Mammary epithelial cell (primary cell): ENCODE measurements around the gene PLEKHG7.
"Not testable (repeated sequence)": the region's sequence is repeated elsewhere in the genome, so short reads cannot be mapped to it uniquely, and the experiment has no call there.

Experiments used
- CTCF ChIP-seq, 2 donors: IDR thresholded peaks in 1 of 2; conservative IDR thresholded peaks in 1 of 2; 2 replicates each; pipeline ENCODE4 v1.5.1; 2011 to 2012; ENCODE audit warnings: inconsistent platforms in 2 of 2, low read length in 2 of 2, mild to moderate bottlenecking in 2 of 2, control low read depth in 1 of 2, low read depth in 1 of 2; ENCODE audit not compliant: insufficient read depth in 1 of 2; ENCODE audit errors: extremely low read depth in 1 of 2
- EZH2 ChIP-seq: IDR thresholded peaks from 2 replicates; pipeline ENCODE4 v1.6.1; 2012; ENCODE audit warnings: low read length, inconsistent platforms, borderline replicate concordance

- TF ChIP-seq CTCF (conservative IDR thresholded peaks at IDR 0.05 in 1 of 2, IDR thresholded peaks at IDR 0.05 in 1 of 2; ENCODE audit: extremely low read depth in 1 of 2, insufficient read depth in 1 of 2, low read depth in 1 of 2, low read length in 2 of 2); EZH2: not testable (repeated sequence)
Observed at GRCh38 chr12:92654256-92654655, 48.5 kb upstream of the PLEKHG7 start.
